IPS-18a (cell line): ENCODE results near the gene PLAAT3.

ENCODE experiments used
- H3K27ac ChIP-seq: one replicate; pipeline ENCODE4 v1.5.1; 2013; ENCODE audit warnings: low read length
- H3K27me3 ChIP-seq: one replicate; pipeline ENCODE4 v1.6.1; 2013; ENCODE audit warnings: mild to moderate bottlenecking, low read length; ENCODE audit not compliant: control insufficient read depth, insufficient read depth
- H3K36me3 ChIP-seq: one replicate; pipeline ENCODE4 v1.6.1; 2013; ENCODE audit warnings: low read depth, low read length; ENCODE audit not compliant: control insufficient read depth
- H3K4me1 ChIP-seq: one replicate; pipeline ENCODE4 v1.6.1; 2013; ENCODE audit warnings: low read depth, low read length; ENCODE audit not compliant: control insufficient read depth
- H3K4me3 ChIP-seq: one replicate; pipeline ENCODE4 v1.5.1; 2013; ENCODE audit warnings: low read length
- H3K9ac ChIP-seq: one replicate; pipeline ENCODE4 v1.6.1; 2013; ENCODE audit warnings: mild to moderate bottlenecking, low read length, moderate library complexity
- H3K9me3 ChIP-seq: one replicate; pipeline ENCODE4 v1.6.1; 2013; ENCODE audit warnings: low read depth, low read length; ENCODE audit not compliant: control insufficient read depth

The PLAAT3 gene

GRCh38 chr11:63563201-63564055, 50.8 kb downstream of the PLAAT3 start, which contains the start of gene PLAAT2:
Gene PLAAT2 (minus strand): TSS chr11:63563379. CDS start chr11:63563324, 55 bp downstream.
- Histone ChIP-seq H3K9me3 (no peaks in the 10 kb centered on the region), H3K27me3 (no peaks in the 10 kb centered on the region), H3K36me3 (no peaks in the 10 kb centered on the region), H3K27ac (no peak within 1 kb of the TSS), H3K4me1 (peaks cover 14% of the 10 kb centered on the region), H3K9ac (no peak within 1 kb of the TSS), H3K4me3 (no peak within 1 kb of the TSS)

GRCh38 chr11:63560506-63561180, 53.6 kb downstream of the PLAAT3 start:
- no peak overlapping the region for H3K9ac ChIP-seq
- no peak overlapping the region for H3K4me3 ChIP-seq
- H3K27ac ChIP-seq, result no peak overlapping the region

GRCh38 chr11:63558459-63559157, 55.6 kb downstream of the PLAAT3 start:
- Histone ChIP-seq H3K4me1 (no peaks in the 10 kb centered on the region), H3K36me3 (no peaks in the 10 kb centered on the region), H3K4me3 (no peak overlapping the region), H3K27ac (no peak overlapping the region), H3K9me3 (no peaks in the 10 kb centered on the region), H3K27me3 (no peaks in the 10 kb centered on the region), H3K9ac (no peak overlapping the region)

More at GRCh38 chr11:63560506-63561180, 53.6 kb downstream of the PLAAT3 start:
- H3K27me3 ChIP-seq, result no peaks in the 10 kb centered on the region
- H3K36me3 ChIP-seq, result no peaks in the 10 kb centered on the region
- H3K9me3 ChIP-seq, result no peaks in the 10 kb centered on the region
- peaks cover under 1% of the 10 kb centered on the region for H3K4me1 ChIP-seq

GRCh38 chr11:63557570-63557969, 56.7 kb downstream of the PLAAT3 start:
- H3K36me3 ChIP-seq, result no peaks in the 10 kb centered on the region
- H3K9me3 ChIP-seq, result no peaks in the 10 kb centered on the region
- no peak overlapping the region for H3K27ac ChIP-seq
- H3K4me1 ChIP-seq, result no peaks in the 10 kb centered on the region
- H3K27me3 ChIP-seq, result no peaks in the 10 kb centered on the region
- no peak overlapping the region for H3K9ac ChIP-seq
- H3K4me3 ChIP-seq, result no peak overlapping the region

GRCh38 chr11:63556404-63557013, 57.7 kb downstream of the PLAAT3 start:
- Histone ChIP-seq H3K4me1 (no peaks in the 10 kb centered on the region), H3K9ac (no peak overlapping the region), H3K27ac (no peak overlapping the region), H3K36me3 (no peaks in the 10 kb centered on the region), H3K27me3 (no peaks in the 10 kb centered on the region), H3K4me3 (no peak overlapping the region), H3K9me3 (no peaks in the 10 kb centered on the region)

- Histone ChIP-seq H3K27me3 (no peaks in the 10 kb centered on the region), H3K9ac (no peak overlapping the region), H3K9me3 (no peaks in the 10 kb centered on the region), H3K27ac (no peak overlapping the region), H3K36me3 (no peaks in the 10 kb centered on the region), H3K4me1 (no peaks in the 10 kb centered on the region), H3K4me3 (no peak overlapping the region)
Observed at GRCh38 chr11:63554877-63555223, 59.4 kb downstream of the PLAAT3 start.

- Histone ChIP-seq H3K36me3 (no peaks in the 10 kb centered on the region), H3K4me3 (no peak overlapping the region), H3K27ac (no peak overlapping the region)
Observed at GRCh38 chr11:63553759-63554158, 60.5 kb downstream of the PLAAT3 start.

GRCh38 chr11:63552921-63553320, 61.3 kb downstream of the PLAAT3 start:
- Histone ChIP-seq H3K9me3 (no peaks in the 10 kb centered on the region), H3K4me3 (no peak overlapping the region), H3K9ac (no peak overlapping the region), H3K4me1 (no peaks in the 10 kb centered on the region), H3K27ac (no peak overlapping the region), H3K27me3 (no peaks in the 10 kb centered on the region), H3K36me3 (no peaks in the 10 kb centered on the region)

More at GRCh38 chr11:63553759-63554158, 60.5 kb downstream of the PLAAT3 start:
- Histone ChIP-seq H3K9ac (no peak overlapping the region), H3K4me1 (no peaks in the 10 kb centered on the region), H3K9me3 (no peaks in the 10 kb centered on the region), H3K27me3 (no peaks in the 10 kb centered on the region)

- H3K9me3 ChIP-seq, result no peaks in the 10 kb centered on the region
- no peaks in the 10 kb centered on the region for H3K27me3 ChIP-seq
- no peak overlapping the region for H3K4me3 ChIP-seq
- no peaks in the 10 kb centered on the region for H3K4me1 ChIP-seq
- H3K9ac ChIP-seq, result no peak overlapping the region
- H3K36me3 ChIP-seq, result no peaks in the 10 kb centered on the region
- H3K27ac ChIP-seq, result no peak overlapping the region
Observed at GRCh38 chr11:63551889-63552266, 62.4 kb downstream of the PLAAT3 start.

GRCh38 chr11:63551091-63551888, 62.9 kb downstream of the PLAAT3 start:
- Histone ChIP-seq H3K9me3 (no peaks in the 10 kb centered on the region), H3K9ac (no peak overlapping the region), H3K27me3 (no peaks in the 10 kb centered on the region), H3K4me1 (no peaks in the 10 kb centered on the region), H3K4me3 (no peak overlapping the region), H3K27ac (no peak overlapping the region), H3K36me3 (no peaks in the 10 kb centered on the region)
